ENCODE results near the gene SULT1C4.

SULT1C4 gene

GRCh38 chr2:108403494-108403893, 25.7 kb downstream of the SULT1C4 start:
- TF ChIP-seq, protein P1, sequence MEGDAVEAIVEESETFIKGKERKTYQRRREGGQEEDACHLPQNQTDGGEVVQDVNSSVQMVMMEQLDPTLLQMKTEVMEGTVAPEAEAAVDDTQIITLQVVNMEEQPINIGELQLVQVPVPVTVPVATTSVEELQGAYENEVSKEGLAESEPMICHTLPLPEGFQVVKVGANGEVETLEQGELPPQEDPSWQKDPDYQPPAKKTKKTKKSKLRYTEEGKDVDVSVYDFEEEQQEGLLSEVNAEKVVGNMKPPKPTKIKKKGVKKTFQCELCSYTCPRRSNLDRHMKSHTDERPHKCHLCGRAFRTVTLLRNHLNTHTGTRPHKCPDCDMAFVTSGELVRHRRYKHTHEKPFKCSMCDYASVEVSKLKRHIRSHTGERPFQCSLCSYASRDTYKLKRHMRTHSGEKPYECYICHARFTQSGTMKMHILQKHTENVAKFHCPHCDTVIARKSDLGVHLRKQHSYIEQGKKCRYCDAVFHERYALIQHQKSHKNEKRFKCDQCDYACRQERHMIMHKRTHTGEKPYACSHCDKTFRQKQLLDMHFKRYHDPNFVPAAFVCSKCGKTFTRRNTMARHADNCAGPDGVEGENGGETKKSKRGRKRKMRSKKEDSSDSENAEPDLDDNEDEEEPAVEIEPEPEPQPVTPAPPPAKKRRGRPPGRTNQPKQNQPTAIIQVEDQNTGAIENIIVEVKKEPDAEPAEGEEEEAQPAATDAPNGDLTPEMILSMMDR (IDR thresholded peaks at IDR 0.05; ENCODE audit: control extremely low read depth, extremely low read depth, low read depth, missing control alignments), result no peak
- no peak for DNase-seq (ENCODE audit: extremely low spot score)
- POLR2A ChIA-PET, result no interaction called here
- CTCF ChIA-PET, result interaction anchor here (0.7 to 1.3 kb wide), 2 partner anchors 9 to 18 kb away, joined by 3 read pairs; no protein-coding TSS in a partner anchor

GRCh38 chr2:108404784-108405397, 27.1 kb downstream of the SULT1C4 start:
- POLR2A ChIA-PET, result no interaction called here
- TF ChIP-seq, protein P1 (IDR thresholded peaks at IDR 0.05; ENCODE audit: control extremely low read depth, extremely low read depth, low read depth, missing control alignments), result no peak
- no peak for DNase-seq (ENCODE audit: extremely low spot score)
- CTCF ChIA-PET, result interaction anchor here (1.2 kb wide), 1 partner anchor 10 kb away, joined by 4 read pairs; no protein-coding TSS in a partner anchor

DNA sequence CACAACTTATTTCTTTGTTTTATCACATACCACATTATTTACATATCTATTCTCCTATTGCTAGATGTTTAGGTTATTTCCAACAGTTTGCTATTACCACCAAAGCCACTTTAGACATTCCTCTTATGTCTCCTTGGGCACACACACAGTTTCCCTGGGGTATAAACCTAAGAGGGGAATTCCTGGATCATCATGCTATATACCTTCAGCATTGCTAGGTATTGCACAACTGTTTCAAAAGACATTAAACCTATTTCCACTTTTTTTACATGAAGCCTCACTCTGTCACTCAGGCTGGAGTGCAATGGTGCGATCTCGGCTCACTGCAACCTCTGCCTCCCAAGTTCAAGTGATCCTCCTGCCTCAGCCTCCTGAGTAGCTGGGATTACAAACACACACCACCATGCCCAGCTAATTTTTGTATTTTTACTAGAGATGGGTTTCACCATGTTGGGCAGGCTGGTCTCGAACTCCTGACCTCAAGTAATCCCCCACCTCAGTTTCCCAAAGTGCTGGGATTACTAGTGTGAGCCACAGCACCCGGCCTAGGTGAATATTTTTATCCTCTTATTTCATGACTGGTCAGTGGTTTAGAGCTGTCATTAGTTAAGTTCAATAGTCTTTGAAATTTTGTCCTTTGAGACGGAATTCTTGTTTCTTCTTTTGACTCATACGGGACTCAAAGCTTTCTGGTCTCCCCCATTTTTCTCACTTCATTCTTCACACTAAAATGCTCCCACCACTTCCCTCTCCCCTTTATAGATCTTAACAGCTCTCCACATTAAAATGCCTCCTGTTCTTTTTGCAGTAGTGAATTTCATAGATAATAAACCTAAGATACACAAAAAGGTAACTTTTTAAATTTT, 30.3 kb downstream of the SULT1C4 start:
- POLR2A ChIA-PET, result no interaction called here
- no peak for DNase-seq (ENCODE audit: extremely low spot score)
- TF ChIP-seq, protein P1 (IDR thresholded peaks at IDR 0.05; ENCODE audit: control extremely low read depth, extremely low read depth, low read depth, missing control alignments), result no peak
- CTCF ChIA-PET, result interaction anchor here (1.0 kb wide), 1 partner anchor 13 kb away, joined by 3 read pairs; no protein-coding TSS in a partner anchor

GRCh38 chr2:108409768-108410167, 32.0 kb downstream of the SULT1C4 start:
- POLR2A ChIA-PET, result no interaction called here
- DNase-seq (ENCODE audit: extremely low spot score), result no peak
- TF ChIP-seq, protein P1 (IDR thresholded peaks at IDR 0.05; ENCODE audit: control extremely low read depth, extremely low read depth, low read depth, missing control alignments), result no peak
- CTCF ChIA-PET, result no interaction called here

- POLR2A ChIA-PET, result no interaction called here
- CTCF ChIA-PET, result interaction anchor here (1.6 kb wide), 1 partner anchor 171 kb away, joined by 4 read pairs; no protein-coding TSS in a partner anchor
- TF ChIP-seq, protein P1 (IDR thresholded peaks at IDR 0.05; ENCODE audit: control extremely low read depth, extremely low read depth, low read depth, missing control alignments), result no peak
- no peak for DNase-seq (ENCODE audit: extremely low spot score)
Observed at GRCh38 chr2:108412995-108413710, 35.4 kb downstream of the SULT1C4 start.

GRCh38 chr2:108413711-108414095, 35.9 kb downstream of the SULT1C4 start:
- no peak for DNase-seq (ENCODE audit: extremely low spot score)
- POLR2A ChIA-PET, result no interaction called here
- TF ChIP-seq, protein P1 (IDR thresholded peaks at IDR 0.05; ENCODE audit: control extremely low read depth, extremely low read depth, low read depth, missing control alignments), result no peak
- CTCF ChIA-PET, result no interaction called here
